CD8-positive, alpha-beta memory T cell (primary cell): ENCODE results near the gene ZBTB6. TPM values are rescaled to one million over a fixed set of nuclear protein-coding genes. Genes with fewer than 3 reads are reported as not detected.
A peak's percentile ranks its signal among the peaks of the same experiment; 100 is the strongest.

Source experiments
- CTCF ChIA-PET: fragments of 350-600 bp; sonication (Branson Sonifier 250); formaldehyde crosslinking; loops from one replicate; lab custom pipeline; 2021; ENCODE audit warnings: antibody characterized with exemption; lab: Charles Lee
- POLR2A ChIA-PET: fragments of 350-600 bp; sonication (Branson Sonifier 250); formaldehyde crosslinking; loops from one replicate; lab custom pipeline; 2021; ENCODE audit warnings: antibody characterized with exemption; lab: Charles Lee
- DNase-seq, 5 donors: peaks; one replicate each; pipeline versions ENCODE4 v3.0.0 to v3.0.0-alpha.2; 2020 to 2022; ENCODE audit warnings: mixed read lengths in 1 of 5
- H3K27ac ChIP-seq: one replicate; pipeline ENCODE4 v1.7.0; 2013; ENCODE audit warnings: low read depth, mild to moderate bottlenecking, low read length, moderate library complexity
- H3K27me3 ChIP-seq: 2 replicates; pipeline ENCODE4 v1.7.0; 2013; ENCODE audit warnings: low read length, mild to moderate bottlenecking; ENCODE audit not compliant: insufficient read depth, poor library complexity, severe bottlenecking
- H3K36me3 ChIP-seq: 2 replicates; pipeline ENCODE4 v1.7.0; 2013; ENCODE audit warnings: mild to moderate bottlenecking, low read length, moderate library complexity; ENCODE audit not compliant: insufficient read depth
- H3K4me1 ChIP-seq: 2 replicates; pipeline ENCODE4 v1.7.0; 2013; ENCODE audit warnings: mild to moderate bottlenecking, low read length, moderate library complexity; ENCODE audit not compliant: insufficient read depth
- H3K4me3 ChIP-seq: 2 replicates; pipeline ENCODE4 v1.7.0; 2013; ENCODE audit warnings: mild to moderate bottlenecking, low read length
- H3K9me3 ChIP-seq: 2 replicates; pipeline ENCODE4 v1.7.0; 2013; ENCODE audit warnings: mild to moderate bottlenecking, low read length
- H3K27ac Mint-ChIP-seq, 8 donors: one replicate each; pipeline ENCODE4 v1.8.0; 2020 to 2021; ENCODE audit warnings: mixed read lengths in 8 of 8, mild to moderate bottlenecking in 6 of 8, inconsistent platforms in 3 of 8, moderate library complexity in 3 of 8
- H3K27me3 Mint-ChIP-seq, 2 donors: one replicate each; pipeline ENCODE4 v1.8.0; 2020 to 2021; ENCODE audit warnings: mixed read lengths in 2 of 2, mild to moderate bottlenecking in 1 of 2, moderate library complexity in 1 of 2
- H3K36me3 Mint-ChIP-seq, 3 donors: one replicate each; pipeline ENCODE4 v1.8.0; 2020 to 2021; ENCODE audit warnings: mixed read lengths in 3 of 3, inconsistent platforms in 1 of 3, mild to moderate bottlenecking in 1 of 3
- H3K4me1 Mint-ChIP-seq, 3 donors: one replicate each; pipeline ENCODE4 v1.8.0; 2020 to 2021; ENCODE audit warnings: mixed read lengths in 3 of 3, inconsistent platforms in 1 of 3, mild to moderate bottlenecking in 1 of 3
- H3K4me3 Mint-ChIP-seq, 7 donors: one replicate each; pipeline ENCODE4 v1.8.0; 2020 to 2021; ENCODE audit warnings: mixed read lengths in 7 of 7, mild to moderate bottlenecking in 6 of 7, moderate library complexity in 4 of 7, inconsistent platforms in 2 of 7
- H3K9me3 Mint-ChIP-seq, 5 donors: one replicate each; pipeline ENCODE4 v1.8.0; 2020 to 2022; ENCODE audit warnings: mixed read lengths in 5 of 5, mild to moderate bottlenecking in 3 of 5, moderate library complexity in 2 of 5, inconsistent platforms in 1 of 5
- polyA plus RNA-seq: library from polyadenylated mRNA; unstranded; fragments of 300-500 nt; fragmentation: Illumina TruSeq; gene quantifications from one replicate; pipeline ENCODE4 v1.2.3, GENCODE V29; 2021
- total RNA-seq, 2 experiments: library from RNA; stranded (reverse); gene quantifications; one replicate each; pipeline ENCODE4 v1.2.3, GENCODE V29; 2021

ZBTB6 gene
- total and polyA plus RNA-seq, 3 experiments from 2014 or later: 2.7 to 12.6 (median 11.6) TPM

GRCh38 chr9:122936464-122936863, 23.3 kb upstream of the ZBTB6 start:
- H3K36me3 Mint-ChIP-seq: peaks cover 0 to 27% (median 1%) of the 10 kb centered on the region in 3 donors
- H3K9me3 Mint-ChIP-seq: no peaks in the 10 kb centered on the region
- peaks cover 25% of the 10 kb centered on the region for H3K4me1 ChIP-seq
- no peak overlapping the region for H3K4me3 ChIP-seq
- H3K36me3 ChIP-seq: peaks cover 5% of the 10 kb centered on the region
- H3K27ac ChIP-seq: no peak overlapping the region
- no peak for DNase-seq
- ChIA-PET POLR2A (no interaction called here), CTCF (interaction anchor here (0.6 to 1.4 kb wide), 2 partner anchors 31 to 40 kb away, joined by 3 read pairs; partner anchors contain the start of gene RC3H2)
- H3K27me3 Mint-ChIP-seq: peaks cover 0 to 2% of the 10 kb centered on the region in 2 donors
- H3K9me3 ChIP-seq: no peaks in the 10 kb centered on the region
- H3K4me1 Mint-ChIP-seq: peaks cover 32 to 40% (median 36%) of the 10 kb centered on the region in 3 donors
- H3K27ac Mint-ChIP-seq: no peak overlapping the region
- no peaks in the 10 kb centered on the region for H3K27me3 ChIP-seq
- H3K4me3 Mint-ChIP-seq: peak overlapping the region in 1 of 7 donors; percentile 54

GRCh38 chr9:122931226-122932121, 18.4 kb upstream of the ZBTB6 start, which contains the start of gene ZBTB26:
ZBTB26 (minus strand) TSS chr9:122931512; CDS start chr9:122919934, 11,578 bp downstream.
- ChIA-PET POLR2A (interaction anchor here (1.2 to 3.6 kb wide), 4 partner anchors 9 to 27 kb away, joined by 4 to 29 read pairs (median 16); partner anchors contain the start of genes RABGAP1, RC3H2 and ZBTB6), CTCF (interaction anchor here (1.1 to 1.5 kb wide), 3 partner anchors 16 to 64 kb away, joined by 3 to 8 read pairs (median 4); partner anchors contain the start of gene ZBTB6)
- peak; percentile 85 to 92 (median 88) for DNase-seq
- H3K4me3 ChIP-seq: peak within 1 kb of the TSS; percentile 79
- H3K27me3 ChIP-seq: no peaks in the 10 kb centered on the region
- no peaks in the 10 kb centered on the region for H3K27me3 Mint-ChIP-seq
- no peaks in the 10 kb centered on the region for H3K9me3 Mint-ChIP-seq
- peaks cover 29% of the 10 kb centered on the region for H3K4me1 ChIP-seq
- H3K36me3 Mint-ChIP-seq: peaks cover 0 to 13% (median 0%) of the 10 kb centered on the region in 3 donors
- H3K36me3 ChIP-seq: no peaks in the 10 kb centered on the region
- H3K4me1 Mint-ChIP-seq: peaks cover 23 to 35% (median 28%) of the 10 kb centered on the region in 3 donors
- peak within 1 kb of the TSS in 6 of 8 donors; percentile 88 to 98 (median 96) for H3K27ac Mint-ChIP-seq
- H3K9me3 ChIP-seq: no peaks in the 10 kb centered on the region
- H3K27ac ChIP-seq: peak within 1 kb of the TSS; percentile 78
- H3K4me3 Mint-ChIP-seq: no peak within 1 kb of the TSS

DNA sequence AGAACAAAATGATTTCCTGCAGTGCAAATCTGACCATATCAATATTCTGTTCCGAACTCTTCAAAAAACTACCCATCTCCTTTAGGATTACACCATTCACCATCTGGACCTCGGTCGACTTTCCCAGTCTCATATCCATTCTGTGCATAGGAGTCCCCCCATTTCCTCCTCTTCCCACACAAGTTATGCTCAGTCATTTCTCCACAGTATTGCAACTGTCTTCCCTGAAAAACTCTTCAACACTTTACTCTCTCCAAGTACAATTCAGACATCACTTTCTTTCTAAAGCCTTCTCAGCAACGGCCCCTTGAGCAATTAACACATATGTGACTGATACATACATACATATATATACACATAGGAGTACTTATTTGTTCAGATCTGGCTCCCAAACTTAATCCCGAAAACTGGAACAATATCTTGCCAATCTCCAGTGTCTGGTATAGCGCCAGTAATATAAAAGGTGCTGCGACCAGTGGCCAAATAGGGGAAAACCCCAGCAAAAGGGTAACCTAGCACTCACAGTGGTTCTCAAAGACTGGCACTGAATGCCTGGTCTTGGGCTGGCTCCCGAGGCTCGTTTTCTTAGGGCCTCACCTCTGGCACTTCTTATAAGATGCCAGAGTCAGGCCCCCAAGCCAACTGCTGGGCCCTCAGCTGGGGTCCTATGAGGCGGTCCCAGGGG, 17.6 kb upstream of the ZBTB6 start:
- Histone ChIP-seq H3K4me1 (peaks cover 29% of the 10 kb centered on the region), H3K27me3 (no peaks in the 10 kb centered on the region), H3K27ac (peak overlapping the region; percentile 78), H3K4me3 (peak overlapping the region; percentile 79), H3K9me3 (no peaks in the 10 kb centered on the region), H3K36me3 (no peaks in the 10 kb centered on the region)
- Mint-ChIP-seq H3K9me3 (no peaks in the 10 kb centered on the region), H3K27ac (peak overlapping the region in 1 of 8 donors; percentile 93), H3K4me3 (no peak overlapping the region), H3K36me3 (peaks cover 0 to 12% (median 0%) of the 10 kb centered on the region in 3 donors), H3K4me1 (peaks cover 23 to 30% (median 24%) of the 10 kb centered on the region in 3 donors), H3K27me3 (no peaks in the 10 kb centered on the region)
- DNase-seq: no peak
- POLR2A ChIA-PET: interaction anchor here (1.2 to 3.6 kb wide), 3 partner anchors 10 to 26 kb away, joined by 4 to 29 read pairs (median 16); partner anchors contain the start of genes RABGAP1 and RC3H2
- CTCF ChIA-PET: interaction anchor here (1.2 to 1.5 kb wide), 3 partner anchors 15 to 419 kb away, joined by 4 to 8 read pairs (median 5); partner anchors contain the start of gene ZBTB6

GRCh38 chr9:122929796-122930354, 16.8 kb upstream of the ZBTB6 start:
- Mint-ChIP-seq H3K27ac (no peak overlapping the region), H3K4me1 (peaks cover 20 to 26% (median 22%) of the 10 kb centered on the region in 3 donors), H3K36me3 (peaks cover 0 to 9% (median 0%) of the 10 kb centered on the region in 3 donors), H3K4me3 (no peak overlapping the region), H3K9me3 (no peaks in the 10 kb centered on the region), H3K27me3 (no peaks in the 10 kb centered on the region)
- no peak overlapping the region for H3K4me3 ChIP-seq
- POLR2A ChIA-PET: interaction anchor here (3.6 kb wide), 2 partner anchors 11 to 25 kb away, joined by 16 to 29 read pairs; partner anchors contain the start of genes RABGAP1 and RC3H2
- CTCF ChIA-PET: interaction anchor here (1.4 to 1.5 kb wide), 2 partner anchors 17 to 420 kb away, joined by 5 read pairs; partner anchors contain the start of gene ZBTB6
- DNase-seq: no peak
- H3K27me3 ChIP-seq: no peaks in the 10 kb centered on the region
- H3K9me3 ChIP-seq: no peaks in the 10 kb centered on the region
- peaks cover 29% of the 10 kb centered on the region for H3K4me1 ChIP-seq
- H3K36me3 ChIP-seq: no peaks in the 10 kb centered on the region
- H3K27ac ChIP-seq: no peak overlapping the region

DNA sequence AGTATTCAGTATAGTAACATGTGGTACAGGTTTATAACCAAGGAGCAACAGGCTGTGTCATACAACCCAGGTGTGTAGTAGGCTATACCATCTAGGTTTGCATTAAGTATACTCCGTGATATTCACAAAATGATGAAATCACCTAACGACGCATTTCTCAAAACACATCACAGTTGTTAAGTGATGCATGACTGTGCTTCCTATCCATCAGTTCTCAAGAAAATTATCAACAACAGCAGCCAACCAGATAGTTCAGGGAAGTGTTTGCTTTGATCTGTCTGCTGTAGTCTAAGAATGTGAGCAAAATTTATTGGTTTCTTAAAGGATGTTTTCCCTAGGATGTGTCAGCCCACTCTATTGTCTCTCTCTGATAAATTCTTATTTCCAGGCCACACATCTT, 10.8 kb upstream of the ZBTB6 start:
- Histone ChIP-seq H3K36me3 (peaks cover 6% of the 10 kb centered on the region), H3K27ac (no peak overlapping the region), H3K4me1 (no peaks in the 10 kb centered on the region), H3K27me3 (no peaks in the 10 kb centered on the region), H3K4me3 (no peak overlapping the region), H3K9me3 (no peaks in the 10 kb centered on the region)
- Mint-ChIP-seq H3K9me3 (no peaks in the 10 kb centered on the region), H3K27me3 (no peaks in the 10 kb centered on the region), H3K4me1 (peaks cover 8 to 17% (median 8%) of the 10 kb centered on the region in 3 donors), H3K27ac (no peak overlapping the region), H3K4me3 (no peak overlapping the region), H3K36me3 (peaks cover 0 to 36% (median 12%) of the 10 kb centered on the region in 3 donors)
- ChIA-PET POLR2A (interaction anchor here (0.5 kb wide), 1 partner anchor 96 kb away, joined by 6 read pairs; no protein-coding TSS in a partner anchor), CTCF (no interaction called here)
- no peak for DNase-seq

GRCh38 chr9:122922713-122923112, 9.6 kb upstream of the ZBTB6 start:
- Mint-ChIP-seq H3K9me3 (no peaks in the 10 kb centered on the region), H3K4me3 (no peak overlapping the region), H3K36me3 (peaks cover 0 to 44% (median 17%) of the 10 kb centered on the region in 3 donors), H3K27me3 (no peaks in the 10 kb centered on the region), H3K4me1 (peaks cover 8 to 17% (median 8%) of the 10 kb centered on the region in 3 donors), H3K27ac (no peak overlapping the region)
- DNase-seq: no peak
- CTCF ChIA-PET: no interaction called here
- Histone ChIP-seq H3K27ac (no peak overlapping the region), H3K4me1 (no peaks in the 10 kb centered on the region), H3K9me3 (no peaks in the 10 kb centered on the region), H3K27me3 (no peaks in the 10 kb centered on the region), H3K4me3 (no peak overlapping the region), H3K36me3 (peaks cover 6% of the 10 kb centered on the region)
- POLR2A ChIA-PET: no interaction called here

DNA sequence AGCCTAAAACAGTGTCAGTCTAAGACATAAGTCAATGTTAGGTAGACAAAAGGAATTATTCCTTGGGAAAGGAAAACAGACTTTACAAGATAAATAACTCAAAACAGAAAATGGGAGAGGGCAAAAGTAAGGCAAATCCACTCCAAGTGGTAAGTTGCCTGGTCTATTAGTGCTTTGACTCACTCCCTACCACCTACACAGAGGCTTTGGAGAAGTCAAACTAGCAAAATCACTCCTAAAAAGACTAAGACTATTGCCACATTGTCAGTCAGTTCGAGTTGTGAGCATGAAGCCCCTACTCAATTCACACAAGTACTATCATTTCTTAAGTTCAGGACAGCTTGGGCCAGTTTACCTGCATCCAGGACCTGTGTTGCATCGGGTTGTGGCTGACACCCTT, 5.2 kb upstream of the ZBTB6 start:
- Histone ChIP-seq H3K36me3 (peaks cover 6% of the 10 kb centered on the region), H3K4me1 (peaks cover 4% of the 10 kb centered on the region), H3K27me3 (no peaks in the 10 kb centered on the region), H3K9me3 (no peaks in the 10 kb centered on the region), H3K27ac (no peak overlapping the region), H3K4me3 (no peak overlapping the region)
- POLR2A ChIA-PET: no interaction called here
- H3K4me1 Mint-ChIP-seq: peaks cover 3 to 11% (median 10%) of the 10 kb centered on the region in 3 donors
- H3K9me3 Mint-ChIP-seq: no peaks in the 10 kb centered on the region
- H3K4me3 Mint-ChIP-seq: no peak overlapping the region
- H3K36me3 Mint-ChIP-seq: peaks cover 0 to 40% (median 17%) of the 10 kb centered on the region in 3 donors
- no peak overlapping the region for H3K27ac Mint-ChIP-seq
- CTCF ChIA-PET: no interaction called here
- no peak for DNase-seq
- H3K27me3 Mint-ChIP-seq: no peaks in the 10 kb centered on the region
